ENCODE measurements around the gene GJB6.
A peak's percentile ranks its signal among the peaks of the same experiment; 100 is the strongest.
"Not testable (repeated sequence)": the region's sequence is repeated elsewhere in the genome, so short reads cannot be mapped to it uniquely, and the experiment has no call there.

GJB6 gene

GRCh38 chr13:20231839-20232555 lies at the start of gene GJB6:
GJB6 (minus strand) TSS chr13:20232319; CDS start chr13:20223480, 8,839 bp downstream.
- H3K9ac ChIP-seq (ENCODE audit: low read length in 2 of 2), result no peak within 1 kb of the TSS
- peaks cover 8% of the 10 kb centered on the region for H3K4me1 ChIP-seq (ENCODE audit: control insufficient read depth, insufficient read depth, low read length)
- H3K27me3 ChIP-seq (ENCODE audit: control insufficient read depth in 1 of 2, insufficient read depth in 2 of 2, low read length in 2 of 2), result peaks cover 22 to 39% of the 10 kb centered on the region in 2 donors
- H3K36me3 ChIP-seq (ENCODE audit: control insufficient read depth in 2 of 2, insufficient read depth in 2 of 2, low read length in 2 of 2), result no peaks in the 10 kb centered on the region
- peak within 1 kb of the TSS in 1 of 2 donors; percentile 29 for H3K4me3 ChIP-seq (ENCODE audit: low read length in 2 of 2)
- no peaks in the 10 kb centered on the region for H3K9me3 ChIP-seq (ENCODE audit: control insufficient read depth in 2 of 2, low read length in 2 of 2)
- no peak within 1 kb of the TSS for H3K27ac ChIP-seq (ENCODE audit: low read length)

- not testable (repeated sequence) for H3K4me3 ChIP-seq (ENCODE audit: low read length in 2 of 2); H3K9me3 ChIP-seq (ENCODE audit: control insufficient read depth in 2 of 2, low read length in 2 of 2); H3K36me3 ChIP-seq (ENCODE audit: control insufficient read depth in 2 of 2, insufficient read depth in 2 of 2, low read length in 2 of 2); H3K4me1 ChIP-seq (ENCODE audit: control insufficient read depth, insufficient read depth, low read length); H3K27me3 ChIP-seq (ENCODE audit: control insufficient read depth in 1 of 2, insufficient read depth in 2 of 2, low read length in 2 of 2); H3K27ac ChIP-seq (ENCODE audit: low read length); H3K9ac ChIP-seq (ENCODE audit: low read length in 2 of 2)
Measured at GRCh38 chr13:20276901-20277300, 44.8 kb upstream of the GJB6 start.

GRCh38 chr13:20274466-20274865 lies 42.3 kb upstream of the GJB6 start:
- Histone ChIP-seq H3K27ac (ENCODE audit: low read length) (no peak overlapping the region), H3K4me3 (ENCODE audit: low read length in 2 of 2) (no peak overlapping the region), H3K27me3 (ENCODE audit: control insufficient read depth in 1 of 2, insufficient read depth in 2 of 2, low read length in 2 of 2) (peaks cover 3 to 11% of the 10 kb centered on the region in 2 donors), H3K4me1 (ENCODE audit: control insufficient read depth, insufficient read depth, low read length) (no peaks in the 10 kb centered on the region), H3K36me3 (ENCODE audit: control insufficient read depth in 2 of 2, insufficient read depth in 2 of 2, low read length in 2 of 2) (no peaks in the 10 kb centered on the region), H3K9me3 (ENCODE audit: control insufficient read depth in 2 of 2, low read length in 2 of 2) (peaks cover 0 to 3% of the 10 kb centered on the region in 2 donors), H3K9ac (ENCODE audit: low read length in 2 of 2) (no peak overlapping the region)

- H3K36me3 ChIP-seq (ENCODE audit: control insufficient read depth in 2 of 2, insufficient read depth in 2 of 2, low read length in 2 of 2), result no peaks in the 10 kb centered on the region
- H3K27ac ChIP-seq (ENCODE audit: low read length), result no peak overlapping the region
- no peak overlapping the region for H3K9ac ChIP-seq (ENCODE audit: low read length in 2 of 2)
- peaks cover 3 to 11% of the 10 kb centered on the region in 2 donors for H3K27me3 ChIP-seq (ENCODE audit: control insufficient read depth in 1 of 2, insufficient read depth in 2 of 2, low read length in 2 of 2)
- H3K4me1 ChIP-seq (ENCODE audit: control insufficient read depth, insufficient read depth, low read length), result no peaks in the 10 kb centered on the region
- H3K9me3 ChIP-seq (ENCODE audit: control insufficient read depth in 2 of 2, low read length in 2 of 2), result no peaks in the 10 kb centered on the region
- no peak overlapping the region for H3K4me3 ChIP-seq (ENCODE audit: low read length in 2 of 2)
Measured at GRCh38 chr13:20272588-20273171, 40.6 kb upstream of the GJB6 start.

- peaks cover 3 to 11% of the 10 kb centered on the region in 2 donors for H3K27me3 ChIP-seq (ENCODE audit: control insufficient read depth in 1 of 2, insufficient read depth in 2 of 2, low read length in 2 of 2)
- no peak overlapping the region for H3K4me3 ChIP-seq (ENCODE audit: low read length in 2 of 2)
- H3K27ac ChIP-seq (ENCODE audit: low read length), result no peak overlapping the region
- no peak overlapping the region for H3K9ac ChIP-seq (ENCODE audit: low read length in 2 of 2)
- H3K9me3 ChIP-seq (ENCODE audit: control insufficient read depth in 2 of 2, low read length in 2 of 2), result no peaks in the 10 kb centered on the region
- H3K4me1 ChIP-seq (ENCODE audit: control insufficient read depth, insufficient read depth, low read length), result no peaks in the 10 kb centered on the region
- no peaks in the 10 kb centered on the region for H3K36me3 ChIP-seq (ENCODE audit: control insufficient read depth in 2 of 2, insufficient read depth in 2 of 2, low read length in 2 of 2)
Measured at GRCh38 chr13:20272104-20272503, 40.0 kb upstream of the GJB6 start.

- H3K4me3 ChIP-seq (ENCODE audit: low read length in 2 of 2), result no peak overlapping the region
- no peaks in the 10 kb centered on the region for H3K4me1 ChIP-seq (ENCODE audit: control insufficient read depth, insufficient read depth, low read length)
- peaks cover 3 to 11% of the 10 kb centered on the region in 2 donors for H3K27me3 ChIP-seq (ENCODE audit: control insufficient read depth in 1 of 2, insufficient read depth in 2 of 2, low read length in 2 of 2)
- H3K36me3 ChIP-seq (ENCODE audit: control insufficient read depth in 2 of 2, insufficient read depth in 2 of 2, low read length in 2 of 2), result no peaks in the 10 kb centered on the region
- no peak overlapping the region for H3K27ac ChIP-seq (ENCODE audit: low read length)
- no peak overlapping the region for H3K9ac ChIP-seq (ENCODE audit: low read length in 2 of 2)
- no peaks in the 10 kb centered on the region for H3K9me3 ChIP-seq (ENCODE audit: control insufficient read depth in 2 of 2, low read length in 2 of 2)
Measured at GRCh38 chr13:20271441-20271840, 39.3 kb upstream of the GJB6 start.

GRCh38 chr13:20270163-20270865 lies 38.2 kb upstream of the GJB6 start:
- no peaks in the 10 kb centered on the region for H3K36me3 ChIP-seq (ENCODE audit: control insufficient read depth in 2 of 2, insufficient read depth in 2 of 2, low read length in 2 of 2)
- H3K9me3 ChIP-seq (ENCODE audit: control insufficient read depth in 2 of 2, low read length in 2 of 2), result no peaks in the 10 kb centered on the region
- no peaks in the 10 kb centered on the region for H3K4me1 ChIP-seq (ENCODE audit: control insufficient read depth, insufficient read depth, low read length)
- H3K27me3 ChIP-seq (ENCODE audit: control insufficient read depth in 1 of 2, insufficient read depth in 2 of 2, low read length in 2 of 2), result peaks cover 3 to 11% of the 10 kb centered on the region in 2 donors
- no peak overlapping the region for H3K27ac ChIP-seq (ENCODE audit: low read length)
- no peak overlapping the region for H3K4me3 ChIP-seq (ENCODE audit: low read length in 2 of 2)
- no peak overlapping the region for H3K9ac ChIP-seq (ENCODE audit: low read length in 2 of 2)

- Histone ChIP-seq H3K36me3 (ENCODE audit: control insufficient read depth in 2 of 2, insufficient read depth in 2 of 2, low read length in 2 of 2) (no peaks in the 10 kb centered on the region), H3K4me3 (ENCODE audit: low read length in 2 of 2) (no peak overlapping the region), H3K9me3 (ENCODE audit: control insufficient read depth in 2 of 2, low read length in 2 of 2) (no peaks in the 10 kb centered on the region), H3K27me3 (ENCODE audit: control insufficient read depth in 1 of 2, insufficient read depth in 2 of 2, low read length in 2 of 2) (no peaks in the 10 kb centered on the region), H3K9ac (ENCODE audit: low read length in 2 of 2) (no peak overlapping the region), H3K27ac (ENCODE audit: low read length) (no peak overlapping the region), H3K4me1 (ENCODE audit: control insufficient read depth, insufficient read depth, low read length) (no peaks in the 10 kb centered on the region)
Measured at GRCh38 chr13:20264271-20265018, 32.3 kb upstream of the GJB6 start.

GRCh38 chr13:20263393-20264044 lies 31.4 kb upstream of the GJB6 start:
- H3K36me3 ChIP-seq (ENCODE audit: control insufficient read depth in 2 of 2, insufficient read depth in 2 of 2, low read length in 2 of 2), result no peaks in the 10 kb centered on the region
- no peak overlapping the region for H3K27ac ChIP-seq (ENCODE audit: low read length)
- H3K27me3 ChIP-seq (ENCODE audit: control insufficient read depth in 1 of 2, insufficient read depth in 2 of 2, low read length in 2 of 2), result no peaks in the 10 kb centered on the region
- H3K4me3 ChIP-seq (ENCODE audit: low read length in 2 of 2), result no peak overlapping the region
- H3K4me1 ChIP-seq (ENCODE audit: control insufficient read depth, insufficient read depth, low read length), result no peaks in the 10 kb centered on the region
- no peak overlapping the region for H3K9ac ChIP-seq (ENCODE audit: low read length in 2 of 2)
- H3K9me3 ChIP-seq (ENCODE audit: control insufficient read depth in 2 of 2, low read length in 2 of 2), result no peaks in the 10 kb centered on the region

- no peak overlapping the region for H3K4me3 ChIP-seq (ENCODE audit: low read length in 2 of 2)
Measured at GRCh38 chr13:20258963-20259288, 26.8 kb upstream of the GJB6 start.

More at GRCh38 chr13:20258963-20259288, 26.8 kb upstream of the GJB6 start:
- H3K9ac ChIP-seq (ENCODE audit: low read length in 2 of 2), result no peak overlapping the region
- H3K9me3 ChIP-seq (ENCODE audit: control insufficient read depth in 2 of 2, low read length in 2 of 2), result no peaks in the 10 kb centered on the region
- H3K4me1 ChIP-seq (ENCODE audit: control insufficient read depth, insufficient read depth, low read length), result no peaks in the 10 kb centered on the region
- no peaks in the 10 kb centered on the region for H3K27me3 ChIP-seq (ENCODE audit: control insufficient read depth in 1 of 2, insufficient read depth in 2 of 2, low read length in 2 of 2)
- no peak overlapping the region for H3K27ac ChIP-seq (ENCODE audit: low read length)
- H3K36me3 ChIP-seq (ENCODE audit: control insufficient read depth in 2 of 2, insufficient read depth in 2 of 2, low read length in 2 of 2), result no peaks in the 10 kb centered on the region
